OCI-M2 (cell line): Measurements from ENCODE around the gene SLC22A4.

ENCODE experiments used
- DNase-seq: peaks from one replicate; lab custom pipeline; 2025; ENCODE audit not compliant: unreplicated experiment; lab: John Stamatoyannopoulos, UW

SLC22A4 gene

DNA sequence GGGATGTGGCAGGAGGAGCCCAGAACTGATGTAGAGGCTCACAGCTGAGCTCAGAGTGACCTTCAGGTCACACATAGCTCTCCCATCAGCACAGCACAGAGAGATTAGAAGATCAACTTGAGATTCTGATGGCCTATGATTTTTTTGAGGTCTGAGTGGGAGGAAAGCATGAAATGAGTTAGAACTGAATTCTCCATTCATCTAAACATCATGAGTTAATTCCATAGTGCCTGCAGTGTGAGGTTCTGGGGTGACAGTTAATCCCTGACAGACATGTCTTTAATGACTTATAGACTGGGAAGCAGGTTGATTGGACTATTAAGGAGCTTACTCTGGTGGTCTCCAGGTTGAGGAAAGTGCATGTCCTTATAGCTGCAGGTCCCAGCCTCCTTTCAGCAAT lies 97.7 kb downstream of the SLC22A4 start:
- no peak for DNase-seq

DNA sequence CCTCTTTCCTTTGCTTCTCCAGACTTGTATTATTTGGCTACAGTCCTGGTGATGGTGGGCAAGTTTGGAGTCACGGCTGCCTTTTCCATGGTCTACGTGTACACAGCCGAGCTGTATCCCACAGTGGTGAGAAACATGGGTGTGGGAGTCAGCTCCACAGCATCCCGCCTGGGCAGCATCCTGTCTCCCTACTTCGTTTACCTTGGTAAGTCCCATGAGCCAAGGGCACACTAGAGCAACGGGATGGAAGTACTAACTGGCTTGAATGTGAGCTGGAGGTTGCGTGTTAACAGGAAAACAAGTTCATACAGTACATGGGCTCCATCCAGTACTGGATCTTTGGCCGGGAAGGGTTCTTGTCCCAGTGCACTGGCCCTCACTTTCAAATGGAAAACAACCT lies 98.2 kb downstream of the SLC22A4 start:
- DNase-seq: no peak

DNA sequence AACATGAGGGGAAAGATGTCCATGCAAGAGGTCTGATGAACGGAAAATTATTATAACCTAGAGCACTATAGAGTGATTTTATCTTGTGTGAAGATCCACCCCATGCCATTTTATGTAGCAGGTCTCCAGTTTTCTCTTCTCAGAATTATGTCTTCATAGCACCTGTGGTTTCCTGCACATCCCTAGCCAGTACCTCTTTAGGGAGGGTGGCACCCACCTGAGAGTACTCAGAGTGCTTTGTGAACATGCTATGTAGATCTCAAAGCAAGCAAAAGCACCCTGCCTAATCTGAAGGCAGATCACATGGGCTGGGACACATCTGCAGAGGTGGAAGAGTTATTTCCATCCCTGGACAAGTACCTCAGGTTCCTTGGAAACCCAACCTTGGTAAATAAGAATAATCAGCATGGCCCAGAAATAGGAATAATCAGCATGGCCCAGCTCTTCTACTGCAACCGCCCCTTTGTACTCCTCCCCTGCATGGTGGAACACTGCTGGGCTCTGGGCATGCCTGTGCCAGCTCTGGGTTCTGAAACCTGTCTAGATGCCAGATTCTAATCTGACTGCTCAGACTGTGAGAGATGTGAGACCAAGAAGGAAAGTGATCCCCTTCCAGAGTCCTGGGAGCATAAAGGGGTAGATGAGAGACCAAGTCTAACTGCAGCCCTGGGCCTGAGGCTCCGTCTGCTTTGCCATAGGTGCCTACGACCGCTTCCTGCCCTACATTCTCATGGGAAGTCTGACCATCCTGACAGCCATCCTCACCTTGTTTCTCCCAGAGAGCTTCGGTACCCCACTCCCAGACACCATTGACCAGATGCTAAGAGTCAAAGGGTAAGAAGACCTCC lies 99.0 kb downstream of the SLC22A4 start:
- DNase-seq: no peak
